ENCODE results near the gene NBPF3.

The NBPF3 gene

GRCh38 chr1:21492356-21492625, 52.4 kb downstream of the NBPF3 start:
- no peak overlapping the region for H2AK5ac ChIP-seq (ENCODE audit: low read length)
- peaks cover 2% of the 10 kb centered on the region for H3K9me3 ChIP-seq (ENCODE audit: insufficient read depth, low read depth, low read length)
- no peaks in the 10 kb centered on the region for H3K4me1 ChIP-seq (ENCODE audit: control insufficient read depth in 1 of 2, insufficient read depth in 2 of 2, low read length in 2 of 2)
- H3K23ac ChIP-seq (ENCODE audit: low read length), result no peak overlapping the region
- DNase-seq, result no peak
- H2AFZ ChIP-seq (ENCODE audit: insufficient read depth, low read length, poor library complexity), result no peak overlapping the region
- WGBS (ENCODE audit: extremely low coverage, insufficient coverage, insufficient read length), result no CpG with 5 or more reads among the region's 4 CpGs
- H3K79me1 ChIP-seq (ENCODE audit: low read length), result no peaks in the 10 kb centered on the region
- H3K14ac ChIP-seq (ENCODE audit: low read length), result no peak overlapping the region
- H4K91ac ChIP-seq (ENCODE audit: low read depth, low read length), result no peak overlapping the region
- no peak overlapping the region for H3K27ac ChIP-seq (ENCODE audit: low read depth, low read length)
- no peak overlapping the region for H2BK12ac ChIP-seq (ENCODE audit: low read length)
- no peak overlapping the region for H3K18ac ChIP-seq (ENCODE audit: low read length)
- no peak overlapping the region for H3K9ac ChIP-seq (ENCODE audit: low read length)
- no peak overlapping the region for H2BK5ac ChIP-seq (ENCODE audit: low read depth, low read length, poor library complexity)
- H3K4ac ChIP-seq (ENCODE audit: low read depth, low read length), result no peak overlapping the region
- H4K8ac ChIP-seq (ENCODE audit: low read depth, low read length), result no peak overlapping the region
- H3K36me3 ChIP-seq (ENCODE audit: control insufficient read depth in 1 of 2, insufficient read depth in 2 of 2, low read length in 2 of 2), result no peaks in the 10 kb centered on the region
- H3K79me2 ChIP-seq (ENCODE audit: control insufficient read depth, insufficient read depth, low read length, poor library complexity), result no peaks in the 10 kb centered on the region
- no peak overlapping the region for H2BK120ac ChIP-seq (ENCODE audit: insufficient read depth, low read length, poor library complexity)
- no peaks in the 10 kb centered on the region for H3K27me3 ChIP-seq (ENCODE audit: insufficient read depth, low read length)
- no peak overlapping the region for H3K4me2 ChIP-seq (ENCODE audit: low read length)
- H3K4me3 ChIP-seq (ENCODE audit: low read depth, low read length), result no peak overlapping the region
- no peak overlapping the region for H4K12ac ChIP-seq (ENCODE audit: low read depth, low read length)

GRCh38 chr1:21494196-21494595, 54.3 kb downstream of the NBPF3 start:
- no peak for DNase-seq
- no peak overlapping the region for H3K4me3 ChIP-seq (ENCODE audit: low read depth, low read length)

GRCh38 chr1:21495225-21495820, 55.4 kb downstream of the NBPF3 start:
- H3K9me3 ChIP-seq (ENCODE audit: insufficient read depth, low read depth, low read length), result peaks cover 2% of the 10 kb centered on the region
- no peak overlapping the region for H3K4me3 ChIP-seq (ENCODE audit: low read depth, low read length)
- no CpG with 5 or more reads among the region's 7 CpGs for WGBS (ENCODE audit: extremely low coverage, insufficient coverage, insufficient read length)
- no peak overlapping the region for H3K18ac ChIP-seq (ENCODE audit: low read length)
- H2BK5ac ChIP-seq (ENCODE audit: low read depth, low read length, poor library complexity), result no peak overlapping the region
- no peak overlapping the region for H2BK12ac ChIP-seq (ENCODE audit: low read length)
- DNase-seq, result no peak
- H3K9ac ChIP-seq (ENCODE audit: low read length), result no peak overlapping the region
- no peaks in the 10 kb centered on the region for H3K36me3 ChIP-seq (ENCODE audit: control insufficient read depth in 1 of 2, insufficient read depth in 2 of 2, low read length in 2 of 2)
- no peaks in the 10 kb centered on the region for H3K79me2 ChIP-seq (ENCODE audit: control insufficient read depth, insufficient read depth, low read length, poor library complexity)
- no peak overlapping the region for H4K8ac ChIP-seq (ENCODE audit: low read depth, low read length)
- H3K27me3 ChIP-seq (ENCODE audit: insufficient read depth, low read length), result no peaks in the 10 kb centered on the region
- no peak overlapping the region for H3K4me2 ChIP-seq (ENCODE audit: low read length)
- H2AFZ ChIP-seq (ENCODE audit: insufficient read depth, low read length, poor library complexity), result no peak overlapping the region
- no peak overlapping the region for H4K91ac ChIP-seq (ENCODE audit: low read depth, low read length)
- H3K14ac ChIP-seq (ENCODE audit: low read length), result no peak overlapping the region
- no peak overlapping the region for H3K4ac ChIP-seq (ENCODE audit: low read depth, low read length)
- H2AK5ac ChIP-seq (ENCODE audit: low read length), result no peak overlapping the region
- H3K27ac ChIP-seq (ENCODE audit: low read depth, low read length), result no peak overlapping the region
- H2BK120ac ChIP-seq (ENCODE audit: insufficient read depth, low read length, poor library complexity), result no peak overlapping the region
- H3K23ac ChIP-seq (ENCODE audit: low read length), result no peak overlapping the region
- no peaks in the 10 kb centered on the region for H3K4me1 ChIP-seq (ENCODE audit: control insufficient read depth in 1 of 2, insufficient read depth in 2 of 2, low read length in 2 of 2)
- no peaks in the 10 kb centered on the region for H3K79me1 ChIP-seq (ENCODE audit: low read length)
- H4K12ac ChIP-seq (ENCODE audit: low read depth, low read length), result no peak overlapping the region

More at GRCh38 chr1:21494196-21494595, 54.3 kb downstream of the NBPF3 start:
- no peak overlapping the region for H3K4me2 ChIP-seq (ENCODE audit: low read length)
- no peak overlapping the region for H2AFZ ChIP-seq (ENCODE audit: insufficient read depth, low read length, poor library complexity)
- H3K27ac ChIP-seq (ENCODE audit: low read depth, low read length), result no peak overlapping the region
- no peaks in the 10 kb centered on the region for H3K79me1 ChIP-seq (ENCODE audit: low read length)
- H3K18ac ChIP-seq (ENCODE audit: low read length), result no peak overlapping the region
- H3K14ac ChIP-seq (ENCODE audit: low read length), result no peak overlapping the region
- H3K9me3 ChIP-seq (ENCODE audit: insufficient read depth, low read depth, low read length), result peaks cover 2% of the 10 kb centered on the region
- H2BK12ac ChIP-seq (ENCODE audit: low read length), result no peak overlapping the region
- H3K4me1 ChIP-seq (ENCODE audit: control insufficient read depth in 1 of 2, insufficient read depth in 2 of 2, low read length in 2 of 2), result no peaks in the 10 kb centered on the region
- no peaks in the 10 kb centered on the region for H3K36me3 ChIP-seq (ENCODE audit: control insufficient read depth in 1 of 2, insufficient read depth in 2 of 2, low read length in 2 of 2)
- no peak overlapping the region for H4K8ac ChIP-seq (ENCODE audit: low read depth, low read length)
- no peak overlapping the region for H3K23ac ChIP-seq (ENCODE audit: low read length)
- no peak overlapping the region for H4K91ac ChIP-seq (ENCODE audit: low read depth, low read length)
- no peak overlapping the region for H2AK5ac ChIP-seq (ENCODE audit: low read length)
- H3K79me2 ChIP-seq (ENCODE audit: control insufficient read depth, insufficient read depth, low read length, poor library complexity), result no peaks in the 10 kb centered on the region
- no peak overlapping the region for H3K4ac ChIP-seq (ENCODE audit: low read depth, low read length)
- H3K27me3 ChIP-seq (ENCODE audit: insufficient read depth, low read length), result no peaks in the 10 kb centered on the region
- no peak overlapping the region for H4K12ac ChIP-seq (ENCODE audit: low read depth, low read length)
- no peak overlapping the region for H2BK5ac ChIP-seq (ENCODE audit: low read depth, low read length, poor library complexity)
- H2BK120ac ChIP-seq (ENCODE audit: insufficient read depth, low read length, poor library complexity), result no peak overlapping the region
- WGBS (ENCODE audit: extremely low coverage, insufficient coverage, insufficient read length), result no CpG with 5 or more reads among the region's 6 CpGs
- H3K9ac ChIP-seq (ENCODE audit: low read length), result no peak overlapping the region

- Histone ChIP-seq H3K18ac (ENCODE audit: low read length) (no peak overlapping the region), H3K23ac (ENCODE audit: low read length) (no peak overlapping the region), H2BK120ac (ENCODE audit: insufficient read depth, low read length, poor library complexity) (no peak overlapping the region), H3K4me2 (ENCODE audit: low read length) (no peak overlapping the region), H4K8ac (ENCODE audit: low read depth, low read length) (no peak overlapping the region), H3K79me1 (ENCODE audit: low read length) (no peaks in the 10 kb centered on the region), H3K36me3 (ENCODE audit: control insufficient read depth in 1 of 2, insufficient read depth in 2 of 2, low read length in 2 of 2) (no peaks in the 10 kb centered on the region), H3K4me3 (ENCODE audit: low read depth, low read length) (no peak overlapping the region), H3K79me2 (ENCODE audit: control insufficient read depth, insufficient read depth, low read length, poor library complexity) (no peaks in the 10 kb centered on the region), H3K27ac (ENCODE audit: low read depth, low read length) (no peak overlapping the region), H3K9ac (ENCODE audit: low read length) (no peak overlapping the region), H2BK12ac (ENCODE audit: low read length) (no peak overlapping the region), H3K4ac (ENCODE audit: low read depth, low read length) (no peak overlapping the region), H2AFZ (ENCODE audit: insufficient read depth, low read length, poor library complexity) (no peak overlapping the region), H4K91ac (ENCODE audit: low read depth, low read length) (no peak overlapping the region), H4K12ac (ENCODE audit: low read depth, low read length) (no peak overlapping the region), H3K4me1 (ENCODE audit: control insufficient read depth in 1 of 2, insufficient read depth in 2 of 2, low read length in 2 of 2) (no peaks in the 10 kb centered on the region), H3K27me3 (ENCODE audit: insufficient read depth, low read length) (no peaks in the 10 kb centered on the region), H2BK5ac (ENCODE audit: low read depth, low read length, poor library complexity) (no peak overlapping the region), H3K9me3 (ENCODE audit: insufficient read depth, low read depth, low read length) (no peaks in the 10 kb centered on the region), H2AK5ac (ENCODE audit: low read length) (no peak overlapping the region), H3K14ac (ENCODE audit: low read length) (no peak overlapping the region)
- WGBS (ENCODE audit: extremely low coverage, insufficient coverage, insufficient read length), result no CpG with 5 or more reads among the region's 1 CpG
- no peak for DNase-seq
Measured at GRCh38 chr1:21496063-21496462, 56.1 kb downstream of the NBPF3 start.

All from trophoblast cell (in vitro differentiated cells and primary cell).